Gastrocnemius medialis (tissue), 4 donors: ENCODE results near the gene KDM5B. TPM values are rescaled to one million over a fixed set of nuclear protein-coding genes. Genes with fewer than 3 reads are reported as not detected.

ENCODE experiments used
- ATAC-seq, 2 donors: fragments of 150-250 bp; one replicate each; pipeline ENCODE4 v1.9.1; 2016
- DNase-seq, 2 donors: peaks; one replicate each; pipeline ENCODE4 v3.0.0-alpha.2; 2019
- H3K27ac ChIP-seq, 4 donors: fragments of 200-600 bp; sonication (generic); 1 replicate in 1 of 4; 2 replicates in 3 of 4; pipeline ENCODE4 v1.5.1; 2016 to 2018; ENCODE audit warnings: mild to moderate bottlenecking in 2 of 4, moderate library complexity in 1 of 4
- H3K27me3 ChIP-seq, 3 donors: fragments of 200-600 bp; sonication (generic) in 2 of 3; 1 replicate in 1 of 3; 2 replicates in 2 of 3; pipeline versions ENCODE4 v1.5.1 to v1.6.0; 2016 to 2019; ENCODE audit warnings: mild to moderate bottlenecking in 1 of 3, moderate library complexity in 1 of 3
- H3K36me3 ChIP-seq, 2 donors: fragments of 200-600 bp; sonication (generic) in 1 of 2; one replicate each; pipeline ENCODE4 v1.5.1; 2017 to 2018
- H3K4me1 ChIP-seq, 2 donors: fragments of 200-600 bp; sonication (generic) in 1 of 2; one replicate each; pipeline ENCODE4 v1.5.1; 2016 to 2017; ENCODE audit warnings: mild to moderate bottlenecking in 2 of 2
- H3K4me3 ChIP-seq, 4 donors: fragments of 200-600 bp; sonication (generic) in 3 of 4; 1 replicate in 1 of 4; 2 replicates in 3 of 4; pipeline ENCODE4 v1.5.1; 2016 to 2019; ENCODE audit warnings: mild to moderate bottlenecking in 2 of 4
- H3K9me3 ChIP-seq, 3 donors: fragments of 200-600 bp; sonication (generic) in 2 of 3; 1 replicate in 1 of 3; 2 replicates in 2 of 3; pipeline ENCODE4 v1.5.1; 2016 to 2019
- CTCF ChIP-seq, 5 experiments: fragments of 450-650 bp in 3 of 5; fragments of 200-600 bp in 2 of 5; sonication (generic) in 2 of 5; IDR thresholded peaks in 4 of 5; conservative IDR thresholded peaks in 1 of 5; 1 replicate in 4 of 5; 2 replicates in 1 of 5; pipeline ENCODE4 v1.5.1; 2016 to 2019; ENCODE audit warnings: antibody characterized with exemption in 5 of 5, mild to moderate bottlenecking in 3 of 5, moderate library complexity in 3 of 5
- POLR2A ChIP-seq, 2 donors: fragments of 450-650 bp; IDR thresholded peaks; one replicate each; pipeline ENCODE4 v1.6.1; 2017; ENCODE audit warnings: antibody characterized with exemption in 2 of 2, mild to moderate bottlenecking in 2 of 2, moderate library complexity in 2 of 2
- in situ Hi-C, 4 donors: fragments of 200-750 bp; cut with MboI; loops; one replicate each; pipeline versions ENCODE4 v1.15.0 to v1.8.0; 2017; ENCODE audit warnings: low sequenced_read_pairs in 4 of 4
- intact Hi-C: fragments of 100-400 bp; cut with DNase I; formaldehyde crosslinking; loops from one replicate; pipeline ENCODE4 v1.15.1; 2023; ENCODE audit warnings: low total_unique reads
- total RNA-seq, 4 donors: library from RNA; depleted of rRNA; stranded (reverse); fragments of >200 nt; gene quantifications; one replicate each; pipeline versions ENCODE4 v1.1.0 to v1.2.3, GENCODE V29; 2016

KDM5B gene
- total RNA-seq, 4 donors from 2014 or later = 10.7 to 17.1 (median 13.7) TPM

GRCh38 chr1:202843081-202843480 lies 34.9 kb upstream of the KDM5B start:
- no peak for TF ChIP-seq POLR2A (IDR thresholded peaks at IDR 0.05)
- no peak for TF ChIP-seq CTCF (IDR thresholded peaks at IDR 0.05 in 4 of 5, conservative IDR thresholded peaks at IDR 0.05 in 1 of 5)
- intact Hi-C loops = no loop called here
- Histone ChIP-seq H3K27me3 (no peaks in the 10 kb centered on the region), H3K9me3 (no peaks in the 10 kb centered on the region), H3K36me3 (no peaks in the 10 kb centered on the region), H3K4me1 (no peaks in the 10 kb centered on the region), H3K4me3 (no peak overlapping the region), H3K27ac (no peak overlapping the region)
- DNase-seq = no peak
- in situ Hi-C loops = no loop called here
- no peak for ATAC-seq

DNA sequence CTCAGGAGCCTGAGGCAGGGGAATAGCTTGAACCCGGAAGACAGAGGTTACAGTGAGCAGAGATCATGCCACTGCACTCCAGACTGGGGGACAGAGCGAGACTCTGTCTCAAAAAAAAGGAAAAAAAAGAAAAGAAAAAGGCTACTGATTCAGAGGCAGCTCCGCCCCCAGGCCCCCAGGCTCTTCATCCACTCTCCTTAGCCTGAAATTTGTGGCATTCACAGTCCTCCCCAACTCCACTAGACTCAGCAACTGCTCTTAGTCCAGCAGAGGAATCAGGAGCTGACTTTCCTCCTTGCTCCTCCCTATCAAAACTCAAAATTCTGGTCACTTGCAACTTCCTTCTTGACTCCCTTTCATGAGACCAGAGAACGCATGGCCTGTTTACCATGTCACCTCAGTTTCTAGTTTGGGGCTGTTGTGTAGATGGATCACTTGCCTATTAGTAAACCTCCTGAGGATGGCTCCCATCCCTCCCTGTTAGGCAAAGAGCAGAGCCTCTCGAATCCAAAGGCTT lies 29.6 kb upstream of the KDM5B start:
- no peaks in the 10 kb centered on the region for H3K27me3 ChIP-seq
- intact Hi-C loops = no loop called here
- TF ChIP-seq POLR2A (IDR thresholded peaks at IDR 0.05) (no peak), CTCF (IDR thresholded peaks at IDR 0.05 in 4 of 5, conservative IDR thresholded peaks at IDR 0.05 in 1 of 5) (no peak)
- H3K27ac ChIP-seq = no peak overlapping the region
- no peaks in the 10 kb centered on the region for H3K9me3 ChIP-seq
- no peaks in the 10 kb centered on the region for H3K36me3 ChIP-seq
- no peak overlapping the region for H3K4me3 ChIP-seq
- in situ Hi-C loops = no loop called here
- DNase-seq (no peak), ATAC-seq (no peak)
- no peaks in the 10 kb centered on the region for H3K4me1 ChIP-seq

- ATAC-seq = no peak
- no peak overlapping the region for H3K27ac ChIP-seq
- no peaks in the 10 kb centered on the region for H3K36me3 ChIP-seq
- H3K4me3 ChIP-seq = no peak overlapping the region
- no peaks in the 10 kb centered on the region for H3K27me3 ChIP-seq
- intact Hi-C loops = no loop called here
- no peak for DNase-seq
- TF ChIP-seq POLR2A (IDR thresholded peaks at IDR 0.05) (no peak), CTCF (IDR thresholded peaks at IDR 0.05 in 4 of 5, conservative IDR thresholded peaks at IDR 0.05 in 1 of 5) (no peak)
- in situ Hi-C loops = no loop called here
- H3K4me1 ChIP-seq = no peaks in the 10 kb centered on the region
- no peaks in the 10 kb centered on the region for H3K9me3 ChIP-seq
These were observed 28.6 kb upstream of the KDM5B start for GRCh38 chr1:202836623-202837403.

DNA sequence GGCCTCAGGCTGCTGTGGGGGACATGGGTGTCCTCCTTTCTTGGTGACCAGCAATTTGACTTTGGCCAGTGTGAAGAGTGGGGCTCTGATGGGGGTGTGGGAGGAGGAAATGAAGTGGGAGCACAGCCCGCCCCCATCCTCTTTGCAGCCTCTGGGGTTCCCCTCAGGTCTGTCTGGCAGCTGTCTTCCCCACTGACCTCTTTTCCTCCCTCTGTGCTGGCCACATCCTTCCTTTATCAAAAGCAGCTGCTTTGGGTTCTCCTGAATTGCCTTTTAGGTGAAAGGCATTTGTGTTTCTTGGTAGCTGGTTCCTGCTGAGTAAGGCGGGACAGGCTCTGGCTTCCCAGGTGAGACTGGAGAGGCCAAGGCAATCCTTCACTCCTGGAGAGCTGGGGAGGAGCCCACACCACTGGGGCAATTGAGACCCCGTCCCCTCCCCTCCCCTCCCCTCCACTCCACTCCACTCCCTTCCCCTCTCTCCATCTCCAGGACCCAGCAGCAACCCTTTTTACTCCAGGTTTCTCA lies 27.4 kb upstream of the KDM5B start:
- in situ Hi-C loops (no loop called here), intact Hi-C loops (no loop called here)
- H3K4me1 ChIP-seq = no peaks in the 10 kb centered on the region
- DNase-seq = no peak
- no peaks in the 10 kb centered on the region for H3K27me3 ChIP-seq
- H3K9me3 ChIP-seq = no peaks in the 10 kb centered on the region
- TF ChIP-seq CTCF (IDR thresholded peaks at IDR 0.05 in 4 of 5, conservative IDR thresholded peaks at IDR 0.05 in 1 of 5) (no peak), POLR2A (IDR thresholded peaks at IDR 0.05) (no peak)
- H3K27ac ChIP-seq = no peak overlapping the region
- ATAC-seq = no peak
- no peaks in the 10 kb centered on the region for H3K36me3 ChIP-seq
- H3K4me3 ChIP-seq = no peak overlapping the region
